ENCODE measurements around the gene REXO1.

- TF ChIP-seq, protein P1, sequence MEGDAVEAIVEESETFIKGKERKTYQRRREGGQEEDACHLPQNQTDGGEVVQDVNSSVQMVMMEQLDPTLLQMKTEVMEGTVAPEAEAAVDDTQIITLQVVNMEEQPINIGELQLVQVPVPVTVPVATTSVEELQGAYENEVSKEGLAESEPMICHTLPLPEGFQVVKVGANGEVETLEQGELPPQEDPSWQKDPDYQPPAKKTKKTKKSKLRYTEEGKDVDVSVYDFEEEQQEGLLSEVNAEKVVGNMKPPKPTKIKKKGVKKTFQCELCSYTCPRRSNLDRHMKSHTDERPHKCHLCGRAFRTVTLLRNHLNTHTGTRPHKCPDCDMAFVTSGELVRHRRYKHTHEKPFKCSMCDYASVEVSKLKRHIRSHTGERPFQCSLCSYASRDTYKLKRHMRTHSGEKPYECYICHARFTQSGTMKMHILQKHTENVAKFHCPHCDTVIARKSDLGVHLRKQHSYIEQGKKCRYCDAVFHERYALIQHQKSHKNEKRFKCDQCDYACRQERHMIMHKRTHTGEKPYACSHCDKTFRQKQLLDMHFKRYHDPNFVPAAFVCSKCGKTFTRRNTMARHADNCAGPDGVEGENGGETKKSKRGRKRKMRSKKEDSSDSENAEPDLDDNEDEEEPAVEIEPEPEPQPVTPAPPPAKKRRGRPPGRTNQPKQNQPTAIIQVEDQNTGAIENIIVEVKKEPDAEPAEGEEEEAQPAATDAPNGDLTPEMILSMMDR (IDR thresholded peaks at IDR 0.05; ENCODE audit: borderline replicate concordance, extremely low read depth, low read length, poor library complexity, severe bottlenecking): no peak
- no peak for TF ChIP-seq EZH2 (IDR thresholded peaks at IDR 0.05; ENCODE audit: borderline replicate concordance, low read depth, low read length, severe bottlenecking)
Measured at GRCh38 chr19:1789261-1790041, 58.8 kb downstream of the REXO1 start.
